Skeletal muscle cell (primary cell): ENCODE measurements around the gene STIM1.

Source experiments
- DNase-seq: peaks from one replicate; pipeline ENCODE4 v3.0.0-alpha.2; 2010; ENCODE audit warnings: low read depth
- H3K4me3 ChIP-seq: 2 replicates; pipeline ENCODE4 v1.5.1; 2011; ENCODE audit warnings: low read depth, mild to moderate bottlenecking, control low read depth, low read length, moderate library complexity

Gene STIM1

GRCh38 chr11:4071914-4072313 is 216.4 kb downstream of the STIM1 start:
- no peak for DNase-seq
- no peak overlapping the region for H3K4me3 ChIP-seq

- H3K4me3 ChIP-seq: no peak overlapping the region
- DNase-seq: peak; percentile 28
Observed at GRCh38 chr11:4072668-4073285, 217.3 kb downstream of the STIM1 start.

DNA sequence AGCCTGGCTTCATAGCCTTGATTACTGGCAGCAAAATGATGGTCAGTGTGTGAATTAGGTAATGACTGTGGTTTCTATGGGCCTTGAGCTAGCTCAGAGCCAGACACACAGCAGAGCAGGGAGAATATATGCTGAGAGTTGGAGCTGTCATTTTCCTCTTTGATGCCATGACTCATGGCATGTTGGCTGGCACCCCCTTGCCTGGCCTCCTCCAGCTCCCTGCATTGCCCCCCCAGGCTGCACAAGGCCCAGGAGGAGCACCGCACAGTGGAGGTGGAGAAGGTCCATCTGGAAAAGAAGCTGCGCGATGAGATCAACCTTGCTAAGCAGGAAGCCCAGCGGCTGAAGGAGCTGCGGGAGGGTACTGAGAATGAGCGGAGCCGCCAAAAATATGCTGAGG is 218.8 kb downstream of the STIM1 start:
- H3K4me3 ChIP-seq: no peak overlapping the region
- DNase-seq: no peak

- DNase-seq: no peak
- H3K4me3 ChIP-seq: no peak overlapping the region
Observed at GRCh38 chr11:4076774-4077173, 221.3 kb downstream of the STIM1 start.

GRCh38 chr11:4083198-4083597 is 227.7 kb downstream of the STIM1 start:
- no peak for DNase-seq
- no peak overlapping the region for H3K4me3 ChIP-seq

DNA sequence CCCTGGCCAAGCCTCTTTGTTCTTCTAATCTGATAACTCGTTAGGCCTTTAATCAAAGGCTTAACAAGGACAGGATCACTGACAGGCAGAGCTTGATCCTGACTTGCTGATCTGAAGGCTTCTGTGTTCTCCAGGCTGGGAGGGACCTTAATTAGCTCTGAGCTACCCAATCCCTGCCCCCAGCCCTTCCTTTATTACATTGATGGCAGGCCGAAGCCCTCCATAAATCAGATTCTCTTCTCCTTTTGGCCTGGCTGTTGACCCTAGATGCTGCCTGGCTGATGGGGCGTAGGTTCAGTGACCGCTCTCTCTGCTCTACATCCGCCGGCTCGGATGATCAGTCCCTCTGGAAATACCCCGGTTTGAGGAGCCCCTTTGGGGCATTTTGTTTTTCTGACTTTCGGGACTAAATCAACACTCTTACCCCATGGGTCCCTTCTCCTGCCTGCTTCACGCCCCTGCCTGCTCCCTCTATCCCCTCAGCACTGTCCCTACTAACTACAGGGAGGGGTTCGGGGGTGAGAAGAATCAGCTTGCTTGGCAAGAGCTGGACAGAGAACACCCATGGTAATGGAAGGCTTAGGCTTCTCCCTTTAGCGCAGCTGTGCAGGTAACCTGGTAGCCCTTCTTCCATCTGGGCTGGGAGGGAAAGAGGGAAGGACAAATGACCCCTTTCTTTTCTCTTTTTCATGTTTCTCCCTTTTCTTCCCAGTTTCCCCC is 229.1 kb downstream of the STIM1 start:
- no peak for DNase-seq
- H3K4me3 ChIP-seq: no peak overlapping the region

- DNase-seq: no peak
- no peak overlapping the region for H3K4me3 ChIP-seq
Observed at GRCh38 chr11:4085575-4085974, 230.1 kb downstream of the STIM1 start.

DNA sequence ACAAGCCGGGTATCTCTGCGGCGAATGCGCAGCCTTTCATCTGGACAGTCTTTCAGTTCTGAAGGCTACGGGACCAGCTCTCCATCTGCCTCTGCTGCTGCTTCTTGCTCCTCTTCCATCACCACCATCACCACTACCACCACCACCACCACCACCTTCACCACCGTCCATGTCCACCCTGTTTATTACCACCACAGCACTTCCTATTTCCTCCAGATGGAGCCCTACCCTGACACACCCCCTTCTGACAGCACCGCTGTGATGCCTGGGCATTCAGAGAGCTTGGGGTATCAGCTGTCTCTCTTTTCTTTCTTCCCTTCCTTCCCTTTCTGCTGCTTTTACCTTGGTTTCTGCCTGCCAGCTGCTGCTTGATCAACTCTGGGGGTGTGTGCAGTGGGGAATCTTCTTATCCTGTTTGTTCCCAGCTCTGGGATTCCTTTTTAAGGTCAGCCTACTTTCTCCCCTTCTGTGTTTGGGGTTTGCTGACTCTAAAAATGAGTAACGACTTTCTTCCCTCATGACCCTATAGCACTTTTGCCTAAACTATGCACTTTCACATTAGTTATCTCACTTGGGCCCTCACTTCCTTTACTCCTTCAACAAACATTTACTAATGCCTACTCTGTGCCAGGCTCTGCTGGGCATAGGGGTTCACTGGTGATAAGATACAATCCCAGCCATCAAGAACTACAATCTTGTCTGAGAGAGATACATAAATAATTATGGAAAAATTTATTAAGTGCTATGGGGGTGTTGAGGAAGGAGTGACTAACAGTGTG is 231.3 kb downstream of the STIM1 start:
- DNase-seq: no peak
- H3K4me3 ChIP-seq: no peak overlapping the region

GRCh38 chr11:4087551-4087950 is 232.1 kb downstream of the STIM1 start:
- no peak overlapping the region for H3K4me3 ChIP-seq
- DNase-seq: no peak

GRCh38 chr11:4090258-4090657 is 234.8 kb downstream of the STIM1 start:
- no peak overlapping the region for H3K4me3 ChIP-seq
- DNase-seq: no peak

DNA sequence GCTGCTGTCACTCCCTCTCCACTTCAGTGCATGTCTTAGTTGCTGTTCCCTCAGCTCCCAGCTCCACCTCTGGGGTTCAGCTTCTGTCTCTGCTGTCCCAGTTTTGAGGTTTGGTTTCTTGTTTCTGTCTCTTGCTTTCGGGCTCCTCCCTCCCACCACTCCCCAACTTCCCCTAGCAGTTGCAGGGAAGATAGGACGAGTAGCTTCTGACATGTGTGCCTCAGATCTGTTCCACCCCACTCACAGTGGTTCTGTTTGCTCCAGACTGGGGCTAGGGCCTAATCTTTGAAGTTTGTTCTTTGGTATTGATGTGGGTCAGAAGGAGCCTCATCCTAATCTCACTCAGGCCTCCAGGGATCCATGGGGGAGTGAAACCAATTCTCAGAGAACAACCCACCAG is 236.6 kb downstream of the STIM1 start:
- no peak for DNase-seq
- H3K4me3 ChIP-seq: no peak overlapping the region

DNA sequence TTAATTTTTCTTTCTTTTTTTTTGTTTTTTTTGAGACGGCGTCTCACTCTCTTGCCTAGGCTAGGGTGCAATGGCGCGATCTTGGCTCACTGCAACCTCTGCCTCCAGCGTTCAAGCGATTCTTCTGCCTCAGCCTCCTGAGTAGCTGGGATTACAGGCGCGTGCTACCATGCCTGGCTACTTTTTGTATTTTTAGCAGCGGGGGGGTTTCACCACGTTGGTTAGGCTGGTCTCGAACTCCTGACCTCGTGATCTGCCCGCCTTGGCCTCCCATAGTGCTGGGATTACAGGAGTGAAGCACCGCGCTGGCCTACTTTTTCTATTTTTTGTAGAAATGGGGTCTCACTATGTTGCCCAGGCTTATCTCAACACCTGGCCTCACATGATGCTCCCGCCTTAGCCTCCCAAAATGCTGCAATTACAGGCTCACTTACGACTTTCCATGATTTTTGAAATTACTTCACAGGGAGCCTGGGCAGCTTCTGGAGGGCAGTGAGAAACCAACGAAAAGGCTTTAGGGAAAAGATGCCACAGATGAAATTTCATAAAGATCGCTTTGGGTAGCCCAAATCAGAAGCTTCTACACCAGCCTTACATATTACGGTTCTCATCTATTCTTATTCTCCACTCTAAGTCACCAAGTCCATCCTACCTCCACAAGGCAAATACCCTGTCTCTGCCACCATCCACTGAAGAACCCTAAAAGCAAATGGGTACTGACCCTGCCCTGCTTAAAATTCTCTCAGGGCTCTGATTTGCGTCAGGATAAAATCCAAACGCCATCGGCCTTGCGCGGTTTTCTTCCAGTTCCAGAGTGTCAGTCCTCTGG is 238.3 kb downstream of the STIM1 start:
- DNase-seq: no peak
- peak overlapping the region; percentile 77 for H3K4me3 ChIP-seq

DNA sequence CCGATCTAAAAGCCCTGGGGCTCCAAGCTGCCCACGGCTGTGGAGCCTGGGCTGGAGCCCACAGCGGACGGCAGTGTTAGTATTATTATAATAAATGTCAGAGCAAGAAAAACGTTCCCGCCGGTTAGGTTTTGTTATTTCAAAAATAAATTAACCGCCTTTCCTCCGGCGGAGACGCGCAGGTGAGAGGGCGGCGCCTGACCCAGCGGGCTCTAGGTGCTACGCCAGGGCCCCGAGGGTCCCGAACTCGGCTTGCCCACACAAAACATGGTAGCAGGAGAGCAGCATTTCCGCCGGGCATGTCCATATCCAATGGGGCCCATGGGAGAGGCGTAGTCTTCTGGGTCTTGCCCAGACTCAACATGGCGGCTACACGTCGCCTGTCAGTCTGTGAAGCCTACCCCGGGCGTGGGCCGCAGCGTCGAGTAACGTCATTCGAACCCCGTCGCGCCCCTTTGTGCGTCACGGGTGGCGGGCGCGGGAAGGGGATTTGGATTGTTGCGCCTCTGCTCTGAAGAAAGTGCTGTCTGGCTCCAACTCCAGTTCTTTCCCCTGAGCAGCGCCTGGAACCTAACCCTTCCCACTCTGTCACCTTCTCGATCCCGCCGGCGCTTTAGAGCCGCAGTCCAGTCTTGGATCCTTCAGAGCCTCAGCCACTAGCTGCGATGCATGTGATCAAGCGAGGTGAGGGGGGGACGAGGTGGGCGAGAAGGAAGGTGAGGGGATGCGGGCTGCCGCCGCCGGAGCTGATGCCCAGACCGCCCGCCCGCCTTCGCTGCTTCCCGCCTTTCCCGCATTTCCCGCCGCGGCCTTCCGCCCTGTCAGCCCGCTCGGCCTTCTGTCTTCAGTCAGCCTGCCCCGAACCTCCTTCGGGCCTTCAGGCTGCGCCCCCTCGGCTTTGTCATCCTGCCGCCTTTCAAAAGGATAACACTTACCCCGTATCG is 239.2 kb downstream of the STIM1 start, which contains the start of gene RRM1:
Gene RRM1 (plus strand): TSS at position 452 of the 944 bp plus-strand sequence. CDS start 214 bp downstream, at position 666.
- DNase-seq: peak; percentile 90

GRCh38 chr11:4095509-4096230 is 240.2 kb downstream of the STIM1 start:
- H3K4me3 ChIP-seq: peak overlapping the region; percentile 77

More for the DNA sequence above, 239.2 kb downstream of the STIM1 start, which contains the start of gene RRM1:
- H3K4me3 ChIP-seq: peak within 1 kb of the TSS; percentile 77

GRCh38 chr11:4098026-4098621 is 242.7 kb downstream of the STIM1 start:
- DNase-seq: no peak
- H3K4me3 ChIP-seq: no peak overlapping the region

More at GRCh38 chr11:4095509-4096230, 240.2 kb downstream of the STIM1 start:
- DNase-seq: no peak

GRCh38 chr11:4102711-4103110 is 247.2 kb downstream of the STIM1 start:
- DNase-seq: no peak
- H3K4me3 ChIP-seq: no peak overlapping the region

DNA sequence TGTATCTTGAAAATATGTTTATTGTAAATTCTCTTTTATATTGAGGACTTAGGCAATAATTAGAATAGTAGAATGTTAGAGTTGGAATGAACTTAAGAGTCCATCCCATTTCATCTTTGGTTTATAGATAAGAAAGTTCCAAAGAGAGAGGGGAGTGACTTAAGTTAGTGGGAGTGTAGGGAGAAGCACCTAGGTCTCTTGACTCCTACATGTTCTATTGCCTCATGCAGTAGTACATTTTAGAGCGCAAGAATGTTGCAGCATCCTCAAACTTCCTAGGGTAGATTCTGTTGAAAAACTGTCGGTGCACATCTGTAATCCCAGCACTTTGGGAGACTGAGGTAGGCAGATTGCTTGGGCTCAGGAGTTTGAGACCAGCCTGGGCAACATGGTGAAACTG is 247.8 kb downstream of the STIM1 start:
- no peak for DNase-seq

More for the DNA sequence above, 247.8 kb downstream of the STIM1 start:
- no peak overlapping the region for H3K4me3 ChIP-seq
